ENCODE results near the gene ICAM2.

DNA sequence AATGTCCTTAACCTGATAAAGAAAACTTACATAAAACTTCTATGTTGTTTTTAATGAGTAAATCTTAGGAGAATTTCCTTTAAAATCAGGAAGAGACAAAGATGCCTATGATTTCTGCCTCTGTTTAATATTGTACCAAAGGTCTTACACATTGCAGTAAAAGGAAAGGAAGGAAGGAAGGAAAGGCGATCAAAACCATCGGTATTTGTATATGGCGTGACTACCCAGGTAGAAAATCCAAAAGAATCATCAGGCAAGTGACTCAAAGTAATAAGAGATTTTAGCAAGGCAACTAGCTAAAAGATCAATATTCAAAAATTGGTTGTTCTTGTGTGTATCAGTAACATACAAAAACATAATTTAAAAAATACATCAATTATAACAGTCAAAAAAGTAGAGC lies 3.5 kb downstream of the ICAM2 start:
- TF ChIP-seq, protein P1, sequence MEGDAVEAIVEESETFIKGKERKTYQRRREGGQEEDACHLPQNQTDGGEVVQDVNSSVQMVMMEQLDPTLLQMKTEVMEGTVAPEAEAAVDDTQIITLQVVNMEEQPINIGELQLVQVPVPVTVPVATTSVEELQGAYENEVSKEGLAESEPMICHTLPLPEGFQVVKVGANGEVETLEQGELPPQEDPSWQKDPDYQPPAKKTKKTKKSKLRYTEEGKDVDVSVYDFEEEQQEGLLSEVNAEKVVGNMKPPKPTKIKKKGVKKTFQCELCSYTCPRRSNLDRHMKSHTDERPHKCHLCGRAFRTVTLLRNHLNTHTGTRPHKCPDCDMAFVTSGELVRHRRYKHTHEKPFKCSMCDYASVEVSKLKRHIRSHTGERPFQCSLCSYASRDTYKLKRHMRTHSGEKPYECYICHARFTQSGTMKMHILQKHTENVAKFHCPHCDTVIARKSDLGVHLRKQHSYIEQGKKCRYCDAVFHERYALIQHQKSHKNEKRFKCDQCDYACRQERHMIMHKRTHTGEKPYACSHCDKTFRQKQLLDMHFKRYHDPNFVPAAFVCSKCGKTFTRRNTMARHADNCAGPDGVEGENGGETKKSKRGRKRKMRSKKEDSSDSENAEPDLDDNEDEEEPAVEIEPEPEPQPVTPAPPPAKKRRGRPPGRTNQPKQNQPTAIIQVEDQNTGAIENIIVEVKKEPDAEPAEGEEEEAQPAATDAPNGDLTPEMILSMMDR (IDR thresholded peaks at IDR 0.05; ENCODE audit: low read depth, low read length, poor library complexity, severe bottlenecking), result no peak
- no peak for TF ChIP-seq EZH2phosphoT487 (IDR thresholded peaks at IDR 0.05; ENCODE audit: borderline replicate concordance, low read length)
